ENCODE results near the gene NUDCD2. TPM values are rescaled to one million over a fixed set of nuclear protein-coding genes. Genes with fewer than 3 reads are reported as not detected.

Gene NUDCD2
- total RNA-seq, 4 donors from 2014 or later: 4.1 to 9.7 (median 5.8) TPM

- TF ChIP-seq CTCF (IDR thresholded peaks at IDR 0.05; ENCODE audit: low read depth): no peak
These were observed 11.4 kb downstream of the NUDCD2 start for GRCh38 chr5:163448491-163448890.

GRCh38 chr5:163447875-163448274, 12.0 kb downstream of the NUDCD2 start:
- no peak for TF ChIP-seq CTCF (IDR thresholded peaks at IDR 0.05; ENCODE audit: low read depth)

- no peak for TF ChIP-seq CTCF (IDR thresholded peaks at IDR 0.05; ENCODE audit: low read depth)
These were observed 12.7 kb downstream of the NUDCD2 start for GRCh38 chr5:163447191-163447590.

- no peak for TF ChIP-seq CTCF (IDR thresholded peaks at IDR 0.05; ENCODE audit: low read depth)
These were observed 14.6 kb downstream of the NUDCD2 start for GRCh38 chr5:163445345-163445744.

GRCh38 chr5:163444526-163444925, 15.4 kb downstream of the NUDCD2 start:
- no peak for TF ChIP-seq CTCF (IDR thresholded peaks at IDR 0.05; ENCODE audit: low read depth)

GRCh38 chr5:163440954-163441353, 18.9 kb downstream of the NUDCD2 start:
- no peak for TF ChIP-seq CTCF (IDR thresholded peaks at IDR 0.05; ENCODE audit: low read depth)

- TF ChIP-seq CTCF (IDR thresholded peaks at IDR 0.05; ENCODE audit: low read depth): no peak
These were observed 20.8 kb downstream of the NUDCD2 start for GRCh38 chr5:163439092-163439425.
